ENCODE results near the gene SLC18A3. TPM values are rescaled to one million over a fixed set of nuclear protein-coding genes. Genes with fewer than 3 reads are reported as not detected.

Gene SLC18A3
- total RNA-seq, 2 experiments from 2014 or later = not detected

DNA sequence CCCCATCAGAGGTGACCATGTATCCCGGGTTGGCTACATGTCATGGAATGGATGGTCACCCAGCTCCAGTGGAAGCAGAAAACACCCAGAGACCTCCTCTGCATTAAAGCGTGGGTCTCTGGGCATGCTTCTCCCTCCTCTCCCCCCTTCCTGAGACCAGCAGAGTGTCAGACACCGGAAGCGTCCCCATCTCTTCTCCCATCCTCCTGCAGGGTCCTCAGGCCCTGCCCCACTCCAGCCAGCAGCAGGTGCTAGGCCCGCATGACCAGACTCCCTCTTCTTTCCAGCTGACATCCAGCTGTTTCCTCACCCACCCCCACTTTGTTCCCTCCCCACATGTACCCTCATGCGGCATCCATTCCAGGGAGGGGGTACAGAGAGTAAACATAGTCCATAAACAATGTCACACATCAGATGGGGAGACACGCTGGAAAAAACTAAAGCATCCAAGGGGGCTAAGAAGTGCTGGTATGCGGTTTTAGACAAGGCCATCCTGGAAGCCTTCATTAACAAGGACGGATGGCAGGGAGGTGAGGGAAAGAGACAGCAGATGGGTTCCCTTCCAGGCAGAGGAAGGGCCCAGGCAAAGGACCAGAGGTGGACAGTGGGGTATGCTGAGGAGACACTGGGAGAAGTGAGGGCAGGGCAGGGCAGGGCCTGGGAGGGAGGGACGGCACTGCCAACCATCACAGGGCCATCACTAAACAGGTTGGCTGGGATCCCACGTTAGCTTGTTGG lies 12.5 kb upstream of the SLC18A3 start:
- DNase-seq (no peak), ATAC-seq (no peak)
- H3K9me3 Mint-ChIP-seq = no peaks in the 10 kb centered on the region
- intact Hi-C loops (cut with micrococcal nuclease) = loop anchor here (10.0 kb wide), 1 partner anchor 147 kb away; no protein-coding TSS in a partner anchor
- peaks cover 11% of the 10 kb centered on the region for H3K27me3 Mint-ChIP-seq
- ChIA-PET CTCF (no interaction called here), POLR2A (no interaction called here)
- no peak overlapping the region for H3K27ac Mint-ChIP-seq
- no peaks in the 10 kb centered on the region for H3K36me3 Mint-ChIP-seq (ENCODE audit: low read depth)
- TF ChIP-seq, protein P1, sequence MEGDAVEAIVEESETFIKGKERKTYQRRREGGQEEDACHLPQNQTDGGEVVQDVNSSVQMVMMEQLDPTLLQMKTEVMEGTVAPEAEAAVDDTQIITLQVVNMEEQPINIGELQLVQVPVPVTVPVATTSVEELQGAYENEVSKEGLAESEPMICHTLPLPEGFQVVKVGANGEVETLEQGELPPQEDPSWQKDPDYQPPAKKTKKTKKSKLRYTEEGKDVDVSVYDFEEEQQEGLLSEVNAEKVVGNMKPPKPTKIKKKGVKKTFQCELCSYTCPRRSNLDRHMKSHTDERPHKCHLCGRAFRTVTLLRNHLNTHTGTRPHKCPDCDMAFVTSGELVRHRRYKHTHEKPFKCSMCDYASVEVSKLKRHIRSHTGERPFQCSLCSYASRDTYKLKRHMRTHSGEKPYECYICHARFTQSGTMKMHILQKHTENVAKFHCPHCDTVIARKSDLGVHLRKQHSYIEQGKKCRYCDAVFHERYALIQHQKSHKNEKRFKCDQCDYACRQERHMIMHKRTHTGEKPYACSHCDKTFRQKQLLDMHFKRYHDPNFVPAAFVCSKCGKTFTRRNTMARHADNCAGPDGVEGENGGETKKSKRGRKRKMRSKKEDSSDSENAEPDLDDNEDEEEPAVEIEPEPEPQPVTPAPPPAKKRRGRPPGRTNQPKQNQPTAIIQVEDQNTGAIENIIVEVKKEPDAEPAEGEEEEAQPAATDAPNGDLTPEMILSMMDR (IDR thresholded peaks at IDR 0.05) = no peak
- no peaks in the 10 kb centered on the region for H3K4me1 Mint-ChIP-seq (ENCODE audit: low read depth)
- H3K4me3 Mint-ChIP-seq = no peak overlapping the region

DNA sequence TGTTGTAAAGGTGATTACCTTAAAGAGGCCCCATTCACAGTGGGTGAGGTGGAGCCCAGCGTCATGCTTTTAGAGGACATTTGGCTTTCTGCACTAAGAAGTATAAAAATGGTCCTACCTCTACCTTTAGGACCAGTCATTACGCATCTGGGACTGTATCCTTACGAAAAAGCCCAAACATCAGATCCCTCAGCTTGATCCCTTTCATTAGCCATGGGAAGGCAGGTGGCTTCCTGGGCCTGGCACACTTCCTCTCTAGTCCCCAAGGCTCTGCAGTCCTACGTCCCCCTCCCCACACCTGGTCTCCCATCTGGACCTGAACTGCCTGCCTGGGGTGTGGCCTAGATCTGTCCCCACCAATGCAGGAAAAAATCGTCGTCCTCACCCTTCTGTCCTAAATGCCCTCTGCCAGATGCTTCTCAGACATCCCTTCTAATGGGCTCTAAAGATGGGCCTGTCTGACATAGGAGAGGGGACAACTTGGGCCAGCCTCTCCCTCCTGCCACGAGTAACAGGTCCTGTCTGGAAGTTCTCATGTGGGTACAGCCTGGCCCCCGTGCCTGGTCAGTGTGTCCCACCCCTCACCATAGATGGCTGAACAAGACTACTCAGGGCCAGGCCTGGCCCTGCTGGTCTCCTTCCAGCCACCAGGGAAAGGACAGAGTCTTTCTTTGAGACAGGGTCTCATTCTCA lies 11.8 kb upstream of the SLC18A3 start:
- POLR2A ChIA-PET = no interaction called here
- H3K9me3 Mint-ChIP-seq = no peaks in the 10 kb centered on the region
- intact Hi-C loops (cut with micrococcal nuclease) = loop anchor here (10.0 kb wide), 1 partner anchor 146 kb away; no protein-coding TSS in a partner anchor
- TF ChIP-seq, protein P1 (IDR thresholded peaks at IDR 0.05) = no peak
- CTCF ChIA-PET = no interaction called here
- no peak for ATAC-seq
- no peak for DNase-seq
- H3K36me3 Mint-ChIP-seq (ENCODE audit: low read depth) = no peaks in the 10 kb centered on the region
- H3K4me1 Mint-ChIP-seq (ENCODE audit: low read depth) = no peaks in the 10 kb centered on the region
- H3K4me3 Mint-ChIP-seq = no peak overlapping the region
- no peak overlapping the region for H3K27ac Mint-ChIP-seq
- H3K27me3 Mint-ChIP-seq = peaks cover 13% of the 10 kb centered on the region

DNA sequence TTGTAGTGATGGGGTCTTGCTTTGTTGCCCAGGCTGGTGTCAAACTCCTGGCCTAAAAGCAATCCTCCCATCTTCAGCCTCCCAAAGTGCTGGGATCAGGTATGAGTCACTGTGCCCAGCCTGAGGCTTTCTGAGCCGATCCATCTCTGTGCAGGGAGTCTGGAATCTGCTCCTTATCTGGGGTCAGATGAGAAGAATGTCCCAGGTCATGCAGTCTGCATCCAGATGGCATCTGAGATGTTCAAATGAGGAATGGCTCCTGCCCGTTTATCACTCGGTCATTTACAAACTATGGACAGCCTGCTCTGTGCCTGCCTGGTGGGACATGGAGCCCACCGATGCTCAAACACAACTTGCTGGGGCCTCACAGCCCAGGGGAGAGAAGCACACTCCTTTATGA lies 11.1 kb upstream of the SLC18A3 start:
- H3K36me3 Mint-ChIP-seq (ENCODE audit: low read depth) = no peaks in the 10 kb centered on the region
- no peak overlapping the region for H3K27ac Mint-ChIP-seq
- CTCF ChIA-PET = no interaction called here
- H3K27me3 Mint-ChIP-seq = peaks cover 18% of the 10 kb centered on the region
- no peaks in the 10 kb centered on the region for H3K4me1 Mint-ChIP-seq (ENCODE audit: low read depth)
- TF ChIP-seq, protein P1 (IDR thresholded peaks at IDR 0.05) = no peak
- intact Hi-C loops (cut with micrococcal nuclease) = loop anchor here (10.0 kb wide), 1 partner anchor 146 kb away; no protein-coding TSS in a partner anchor
- DNase-seq = no peak
- ATAC-seq = no peak
- H3K9me3 Mint-ChIP-seq = no peaks in the 10 kb centered on the region
- H3K4me3 Mint-ChIP-seq = no peak overlapping the region
- POLR2A ChIA-PET = no interaction called here

DNA sequence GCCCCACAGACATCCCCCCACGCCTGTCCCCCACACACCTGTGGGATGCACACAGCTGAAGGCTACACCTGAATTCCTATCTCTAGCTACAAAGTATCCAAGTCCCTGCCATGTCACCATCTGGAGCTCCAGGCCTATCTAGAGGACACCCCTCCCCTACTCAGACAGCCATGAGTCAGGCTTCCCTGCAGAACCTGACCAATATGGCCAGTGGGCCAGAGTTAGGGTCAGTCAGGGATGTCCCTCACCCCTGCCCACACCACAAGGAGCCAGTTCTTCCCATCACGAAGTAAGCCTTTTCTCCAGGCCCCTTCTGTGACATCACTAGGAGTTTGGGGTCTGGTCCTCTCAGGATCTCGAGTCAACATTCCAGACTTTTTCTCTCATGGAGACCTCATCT lies 10.6 kb upstream of the SLC18A3 start:
- no peaks in the 10 kb centered on the region for H3K9me3 Mint-ChIP-seq
- peaks cover 21% of the 10 kb centered on the region for H3K27me3 Mint-ChIP-seq
- H3K27ac Mint-ChIP-seq = no peak overlapping the region
- CTCF ChIA-PET = no interaction called here
- no peaks in the 10 kb centered on the region for H3K36me3 Mint-ChIP-seq (ENCODE audit: low read depth)
- no peak overlapping the region for H3K4me3 Mint-ChIP-seq
- no peak for ATAC-seq
- TF ChIP-seq, protein P1 (IDR thresholded peaks at IDR 0.05) = no peak
- DNase-seq = no peak
- intact Hi-C loops (cut with micrococcal nuclease) = loop anchor here (10.0 kb wide), 1 partner anchor 145 kb away; no protein-coding TSS in a partner anchor
- POLR2A ChIA-PET = interaction anchor here (0.7 kb wide), 1 partner anchor 9 kb away, joined by 3 read pairs; no protein-coding TSS in a partner anchor
- no peaks in the 10 kb centered on the region for H3K4me1 Mint-ChIP-seq (ENCODE audit: low read depth)

DNA sequence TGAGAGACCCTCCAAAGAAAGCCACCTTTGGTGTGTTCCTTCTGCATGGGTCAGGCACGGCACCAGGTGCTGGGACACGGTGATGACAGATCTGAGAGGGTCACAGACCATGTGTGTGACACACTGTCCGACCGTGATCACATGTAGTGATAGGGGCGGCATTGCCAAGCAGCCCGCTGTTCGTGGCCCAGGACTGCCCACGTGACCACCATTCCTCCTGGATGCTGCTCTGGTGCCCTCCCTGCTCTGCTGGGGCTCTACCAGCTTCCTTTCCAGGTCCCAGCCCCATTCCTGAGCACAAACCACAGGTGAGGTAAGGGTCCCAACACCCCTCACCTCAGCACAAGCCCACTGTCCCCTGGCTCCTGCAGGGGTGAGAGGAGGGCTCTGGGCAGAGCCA lies 10.1 kb upstream of the SLC18A3 start:
- DNase-seq (no peak), ATAC-seq (no peak)
- no peaks in the 10 kb centered on the region for H3K9me3 Mint-ChIP-seq
- no peak overlapping the region for H3K27ac Mint-ChIP-seq
- ChIA-PET CTCF (no interaction called here), POLR2A (interaction anchor here (0.7 kb wide), 1 partner anchor 10 kb away, joined by 3 read pairs; no protein-coding TSS in a partner anchor)
- peaks cover 23% of the 10 kb centered on the region for H3K27me3 Mint-ChIP-seq
- TF ChIP-seq, protein P1 (IDR thresholded peaks at IDR 0.05) = no peak
- H3K4me3 Mint-ChIP-seq = no peak overlapping the region
- H3K4me1 Mint-ChIP-seq (ENCODE audit: low read depth) = no peaks in the 10 kb centered on the region
- H3K36me3 Mint-ChIP-seq (ENCODE audit: low read depth) = no peaks in the 10 kb centered on the region
- intact Hi-C loops (cut with micrococcal nuclease) = loop anchor here (10.0 kb wide), 1 partner anchor 165 kb away; the partner anchor contains the start of gene OGDHL
